GM21786 (cell line): ENCODE data around the gene MRPL44.

Source experiments
- ATAC-seq: cut with Tn5 transposase; IDR thresholded peaks from one replicate; pipeline ENCODE4 v1.9.1; 2021; ENCODE audit not compliant: unreplicated experiment

The MRPL44 gene

DNA sequence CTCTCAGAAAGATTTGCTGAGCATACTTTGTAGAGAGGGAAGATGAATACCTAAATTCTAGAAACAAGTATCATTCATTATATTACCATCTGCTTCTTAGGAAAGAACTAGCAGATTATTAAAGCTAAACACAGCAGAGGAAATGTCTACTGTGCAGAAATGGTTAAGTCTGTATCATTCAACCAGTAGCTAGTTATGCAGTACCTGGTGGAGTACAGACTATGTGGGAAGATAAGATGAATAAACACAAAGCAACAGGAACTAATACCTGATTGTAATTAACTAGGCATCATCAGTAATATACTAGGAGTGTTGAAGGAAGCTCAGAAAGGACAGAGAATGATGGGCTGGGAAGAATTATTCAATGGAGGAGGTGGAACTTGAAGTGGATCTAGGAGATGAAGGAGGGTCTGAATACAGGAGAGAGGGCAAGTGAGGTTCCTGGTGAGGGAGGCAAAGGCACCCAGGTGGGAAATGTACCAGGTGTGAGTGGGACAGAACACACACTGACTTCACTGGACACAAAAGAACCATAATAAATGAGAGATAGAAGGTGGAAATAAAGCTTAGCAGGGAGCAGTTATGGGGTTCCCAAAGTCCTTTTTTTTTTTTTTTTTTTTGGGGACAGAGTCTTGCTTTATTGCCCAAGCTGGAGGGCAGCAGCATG lies 21.7 kb upstream of the MRPL44 start:
- no peak for ATAC-seq

DNA sequence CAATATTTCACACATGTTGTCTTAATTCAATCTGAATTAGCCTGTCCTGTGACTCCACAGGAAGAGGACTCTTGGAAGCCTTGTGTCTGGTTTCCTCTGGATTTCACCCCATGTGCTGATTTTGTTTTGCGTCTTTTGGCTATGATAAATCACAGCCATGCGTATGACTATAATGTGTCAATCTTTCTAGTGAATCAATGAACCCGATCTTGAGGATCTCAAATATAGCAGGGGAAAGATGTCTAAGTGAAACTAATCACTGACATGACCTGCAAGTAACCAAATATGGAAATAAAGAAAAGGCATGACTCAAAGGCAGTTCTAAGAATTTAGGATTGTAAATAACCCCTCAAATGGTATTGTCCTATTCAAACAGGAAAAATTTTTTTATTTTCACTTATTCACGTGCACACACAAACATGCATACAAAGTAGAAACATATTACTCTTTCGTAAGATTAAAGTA lies 20.4 kb upstream of the MRPL44 start:
- peak; percentile 22 for ATAC-seq

DNA sequence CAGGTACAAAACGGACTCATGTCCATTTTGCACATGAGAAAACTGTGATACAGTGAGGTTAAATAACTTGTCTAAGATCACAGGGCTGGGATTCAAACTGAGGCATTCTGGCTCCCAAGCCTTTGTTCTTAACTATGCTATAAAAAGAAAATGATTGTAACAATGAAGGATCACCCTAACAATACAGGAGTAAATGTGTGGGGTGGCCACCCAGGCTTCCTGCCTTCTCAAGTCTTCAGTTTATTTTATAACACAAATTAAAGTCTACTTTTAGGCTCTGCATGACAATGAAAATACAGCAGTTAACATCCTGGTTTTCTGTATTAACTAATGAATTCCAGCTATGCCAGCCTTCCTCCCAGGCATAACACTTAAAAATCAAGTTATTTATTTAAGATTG lies 19.7 kb upstream of the MRPL44 start:
- ATAC-seq = no peak

DNA sequence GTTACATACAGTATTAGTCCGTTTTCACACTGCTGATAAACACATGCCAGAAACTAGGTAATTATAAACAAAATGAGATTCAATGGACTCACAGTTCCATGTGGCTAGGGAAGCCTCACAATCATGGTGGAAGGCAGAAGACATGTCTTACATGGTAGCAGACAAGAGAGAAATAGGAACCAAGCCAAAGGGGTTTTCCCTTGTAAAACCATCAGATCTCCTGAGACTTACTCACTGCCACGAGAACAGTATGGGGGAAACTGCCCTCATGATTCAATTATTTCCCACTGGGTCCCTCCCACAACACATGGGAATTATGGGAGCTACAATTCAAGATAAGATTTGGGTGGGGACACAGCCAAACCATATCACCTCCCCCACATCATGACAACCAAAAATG lies 17.8 kb upstream of the MRPL44 start:
- ATAC-seq = peak; percentile 34

DNA sequence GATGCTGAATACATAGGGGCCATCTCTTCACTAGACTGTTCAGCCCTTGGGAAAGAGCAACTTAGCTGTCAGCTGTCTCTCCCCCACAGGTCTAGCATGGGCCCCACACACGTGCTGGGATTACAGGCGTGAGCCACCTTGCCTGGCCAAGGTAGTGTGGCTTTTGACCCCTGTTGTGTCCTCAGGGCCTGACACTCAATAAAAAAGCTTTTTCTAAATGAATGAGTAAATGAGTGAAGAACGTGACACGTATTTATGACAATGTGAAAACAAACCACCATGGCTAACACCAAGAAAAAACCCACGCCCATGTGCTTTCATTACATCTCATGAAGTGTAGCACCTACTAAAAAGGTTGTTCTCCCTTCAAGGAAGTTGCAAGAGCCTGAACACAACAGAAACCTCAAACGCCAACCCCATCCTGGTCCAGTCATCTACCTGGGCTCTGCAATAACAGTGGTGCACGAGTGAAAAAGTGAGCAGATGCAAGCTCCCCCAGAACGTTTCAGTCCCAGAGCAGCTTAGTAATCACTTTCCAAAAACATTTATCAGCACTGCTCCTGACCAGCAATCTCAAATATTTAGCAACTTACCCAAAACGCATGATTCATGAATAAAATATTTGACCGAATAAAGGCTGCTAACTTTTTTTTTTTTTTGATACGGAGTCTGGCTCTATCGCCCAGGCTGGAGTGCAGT lies 15.5 kb upstream of the MRPL44 start:
- ATAC-seq = peak; percentile 52

DNA sequence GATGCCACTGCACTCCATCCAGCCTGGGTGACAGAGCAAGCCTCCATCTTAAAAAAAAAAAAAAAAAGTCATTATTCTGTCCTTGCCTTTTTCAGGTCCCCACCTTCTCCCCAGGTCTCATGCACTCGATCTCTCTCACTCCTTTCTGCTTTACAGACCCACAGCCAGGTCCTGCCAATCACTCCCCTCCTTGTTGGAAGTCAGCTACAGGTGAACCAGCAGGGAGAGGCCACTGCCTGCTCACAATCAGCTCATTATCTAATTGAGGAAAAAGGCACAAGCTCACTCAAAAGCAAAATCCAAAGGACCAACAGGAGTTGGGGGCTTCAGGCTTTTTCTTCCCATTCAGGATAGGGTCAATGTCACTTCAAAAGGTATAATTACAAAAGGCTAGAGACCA lies 14.1 kb upstream of the MRPL44 start:
- no peak for ATAC-seq

DNA sequence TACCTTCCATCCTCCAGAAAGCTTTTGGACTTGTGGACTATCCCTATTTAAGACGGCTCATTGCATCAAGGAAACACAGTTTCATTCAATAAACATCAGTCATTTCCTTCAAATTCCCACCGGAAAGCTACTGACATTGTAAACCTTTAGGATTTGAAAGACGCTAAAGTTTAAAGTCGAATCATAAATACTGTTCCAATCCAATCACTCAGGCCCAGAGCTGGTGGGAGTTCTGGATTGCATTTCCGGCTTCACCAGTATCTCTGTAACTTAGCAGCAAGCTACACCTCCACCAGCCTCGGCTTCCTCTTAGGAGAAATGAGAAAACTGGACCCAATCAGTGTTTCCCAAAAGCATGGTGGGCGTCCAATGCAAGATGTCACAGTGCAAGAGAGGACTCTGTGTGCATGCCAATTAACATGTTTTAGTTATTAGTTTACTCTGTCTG lies 13.7 kb upstream of the MRPL44 start:
- no peak for ATAC-seq

DNA sequence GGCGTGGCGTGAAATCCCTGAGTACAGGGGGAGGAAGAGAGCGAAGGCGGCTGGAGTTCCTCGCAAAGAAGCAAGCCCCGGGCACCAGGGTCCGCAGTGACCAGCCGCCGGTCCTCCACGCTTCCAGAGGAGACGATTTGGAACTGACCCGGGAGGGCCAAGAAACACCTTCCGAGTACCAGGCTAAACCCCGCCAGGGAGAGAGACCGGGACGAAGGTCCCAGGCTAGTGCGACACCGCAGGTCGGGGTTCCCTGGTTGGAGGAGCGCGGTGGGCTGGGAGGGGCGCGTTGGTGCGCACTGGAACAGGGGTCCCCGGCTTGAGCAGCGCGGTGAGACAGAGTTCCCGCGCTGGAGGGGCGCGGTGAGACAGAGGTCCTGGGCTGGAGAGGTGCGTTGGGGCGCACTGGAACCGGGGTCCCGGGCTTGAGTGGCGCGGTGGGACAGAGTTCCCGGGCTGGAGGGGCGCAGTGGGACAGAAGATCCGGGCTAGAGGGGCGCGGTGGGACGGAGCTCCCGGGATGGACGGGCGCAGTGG lies 13.0 kb upstream of the MRPL44 start:
- ATAC-seq = no peak

DNA sequence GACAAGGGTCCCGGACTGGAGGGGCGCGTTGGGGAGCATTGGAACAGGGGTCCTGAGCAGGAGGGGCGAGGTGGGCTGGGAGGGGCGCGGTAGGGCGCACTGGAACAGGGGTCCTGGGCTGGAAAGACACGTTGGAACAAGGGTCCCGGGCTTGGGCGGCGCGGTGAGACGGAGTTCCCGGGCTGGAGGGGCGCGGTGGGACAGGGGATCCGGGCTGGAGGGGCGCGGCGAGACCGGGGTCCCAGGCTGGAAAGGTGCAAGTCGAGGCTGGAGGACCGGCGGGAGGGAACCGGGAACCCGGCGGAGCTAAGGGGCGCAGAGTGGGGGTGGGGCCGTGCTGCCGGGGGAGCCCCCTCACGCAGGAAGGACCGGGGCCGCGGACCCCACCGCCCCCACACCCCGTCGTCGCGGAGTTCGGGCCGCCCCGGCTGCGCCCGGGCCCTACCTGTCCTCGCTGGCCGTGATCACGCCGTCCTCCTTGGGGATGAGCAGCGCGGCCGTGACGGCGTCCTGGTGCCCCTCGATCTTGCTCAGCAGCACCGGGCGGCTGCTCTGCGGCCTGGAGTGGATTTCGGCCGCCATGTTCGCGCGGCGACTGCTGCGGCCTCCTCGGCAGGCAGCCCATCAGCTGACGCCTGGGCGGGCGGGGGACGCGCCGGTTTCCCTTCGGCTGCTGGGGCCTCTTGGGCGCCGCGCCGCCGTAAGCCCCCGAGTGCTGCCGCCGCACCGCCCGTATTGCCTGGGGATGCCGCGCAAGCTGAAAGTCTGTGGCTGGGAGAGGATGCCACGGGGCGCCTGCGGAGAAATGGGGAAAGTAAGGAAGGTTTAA lies 12.3 kb upstream of the MRPL44 start, which contains the start of gene WDFY1:
Gene WDFY1 (minus strand): TSS at position 633 of the 829 bp plus-strand sequence. CDS start 51 bp downstream, at position 582.
- peak; percentile 67 for ATAC-seq

DNA sequence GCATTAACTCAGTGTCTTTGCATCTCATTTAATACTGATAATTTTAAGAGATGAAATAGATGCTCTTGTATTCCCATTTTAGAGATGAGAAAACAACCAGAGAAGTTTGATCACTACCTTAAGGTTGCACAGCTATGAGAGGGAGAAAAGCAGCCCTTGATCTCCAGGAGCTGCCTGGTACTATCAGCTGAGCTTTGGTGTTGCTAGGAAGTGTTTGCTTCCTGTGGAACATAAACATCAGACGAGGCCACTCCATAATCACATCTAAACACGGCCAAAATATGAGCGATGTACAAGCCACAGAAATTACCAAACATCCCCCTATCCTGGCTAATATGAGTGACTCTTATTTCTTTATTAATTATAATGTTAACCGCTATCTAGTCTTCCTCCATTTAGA lies 11.5 kb upstream of the MRPL44 start:
- no peak for ATAC-seq

DNA sequence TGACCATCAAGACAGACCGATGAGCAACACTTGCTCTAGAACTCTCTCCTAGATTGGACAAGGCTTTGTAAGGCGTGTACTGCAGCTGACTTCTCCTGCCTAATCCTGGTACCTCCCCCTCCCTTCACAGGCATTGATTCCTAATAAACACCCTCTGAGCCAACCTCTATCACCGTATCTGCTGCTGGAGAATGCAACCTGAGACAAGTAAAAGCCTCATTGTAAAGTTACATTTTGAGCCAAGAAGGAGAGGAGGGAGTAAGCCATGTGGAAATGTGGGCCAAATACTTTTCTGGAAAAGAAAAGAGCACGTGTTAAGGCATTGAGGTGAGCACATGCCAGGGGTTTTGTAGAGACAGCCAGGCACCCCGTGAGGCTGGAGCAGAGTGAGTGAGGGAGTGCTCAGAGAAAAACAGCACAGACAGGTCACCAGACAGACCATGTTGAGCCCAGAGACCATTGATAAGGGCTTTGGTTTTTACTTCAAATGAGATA lies 9.5 kb upstream of the MRPL44 start:
- ATAC-seq = no peak

DNA sequence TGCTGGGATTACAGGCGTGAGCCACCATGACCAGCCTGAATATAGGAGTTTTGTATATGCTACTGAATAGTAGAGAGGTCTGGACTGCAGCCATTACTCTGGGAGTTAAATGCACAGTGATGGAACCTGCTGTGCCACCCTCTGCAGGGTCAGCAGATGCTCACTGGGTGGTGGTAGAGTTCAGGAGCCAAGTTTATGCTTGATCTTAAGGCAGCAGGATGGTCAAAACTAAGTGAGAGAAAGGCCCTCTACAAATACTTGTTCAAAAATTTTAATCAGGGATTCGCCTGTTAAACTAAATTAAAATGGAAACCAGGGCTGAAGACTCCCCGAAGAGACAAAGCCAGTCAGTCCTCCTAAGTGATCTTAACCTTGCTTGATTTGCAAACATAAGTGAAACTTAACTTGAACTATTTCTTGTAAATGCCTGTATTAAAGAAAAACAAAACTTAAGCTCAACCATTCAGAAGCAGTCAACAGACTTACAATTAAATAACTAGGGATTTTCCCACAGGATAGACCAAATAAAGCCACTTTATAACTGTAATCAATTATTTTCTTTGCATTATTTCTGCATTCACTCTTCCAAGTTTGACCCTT lies 7.9 kb upstream of the MRPL44 start:
- ATAC-seq = no peak

DNA sequence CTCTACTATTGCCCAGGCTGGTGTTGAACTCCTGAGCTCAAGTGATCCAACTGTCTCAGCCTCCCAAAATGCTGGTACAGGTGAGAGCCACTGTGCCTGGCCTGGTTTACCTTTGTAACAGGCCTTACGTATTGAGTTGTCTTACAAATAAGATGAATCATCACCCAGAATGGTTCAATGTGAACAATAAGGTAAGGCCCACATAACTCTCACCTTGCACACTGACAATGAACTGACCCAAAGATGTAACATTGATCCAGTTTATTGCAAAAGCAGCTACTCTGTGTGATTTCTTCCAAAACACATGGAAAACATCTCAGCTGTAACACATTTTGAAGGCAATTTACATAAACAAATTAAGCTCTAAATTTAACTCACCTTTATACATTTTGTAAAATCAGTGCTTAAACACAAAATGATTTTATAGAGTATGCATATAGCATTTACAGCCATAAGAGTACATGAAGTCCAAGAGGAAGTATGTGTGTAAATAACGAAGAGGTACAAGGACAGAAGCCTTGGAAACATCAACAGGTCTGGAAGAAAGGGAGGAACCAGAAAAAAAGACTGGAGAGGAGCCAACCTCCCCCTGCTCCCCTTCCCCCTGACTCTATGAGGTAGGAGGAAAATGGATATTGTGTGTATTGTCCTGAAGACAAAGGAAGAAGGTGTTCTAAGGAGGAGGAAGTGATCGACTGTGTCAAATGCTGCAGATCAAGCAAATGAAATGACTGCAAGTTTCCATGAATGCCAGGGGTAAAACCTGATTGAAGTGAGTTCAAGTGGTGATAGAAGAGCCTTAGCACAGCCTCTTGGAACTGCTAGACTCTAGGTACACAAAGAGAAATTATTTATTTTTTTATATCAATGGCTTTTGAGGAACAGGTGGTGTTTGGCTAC lies 6.6 kb upstream of the MRPL44 start:
- ATAC-seq = no peak

DNA sequence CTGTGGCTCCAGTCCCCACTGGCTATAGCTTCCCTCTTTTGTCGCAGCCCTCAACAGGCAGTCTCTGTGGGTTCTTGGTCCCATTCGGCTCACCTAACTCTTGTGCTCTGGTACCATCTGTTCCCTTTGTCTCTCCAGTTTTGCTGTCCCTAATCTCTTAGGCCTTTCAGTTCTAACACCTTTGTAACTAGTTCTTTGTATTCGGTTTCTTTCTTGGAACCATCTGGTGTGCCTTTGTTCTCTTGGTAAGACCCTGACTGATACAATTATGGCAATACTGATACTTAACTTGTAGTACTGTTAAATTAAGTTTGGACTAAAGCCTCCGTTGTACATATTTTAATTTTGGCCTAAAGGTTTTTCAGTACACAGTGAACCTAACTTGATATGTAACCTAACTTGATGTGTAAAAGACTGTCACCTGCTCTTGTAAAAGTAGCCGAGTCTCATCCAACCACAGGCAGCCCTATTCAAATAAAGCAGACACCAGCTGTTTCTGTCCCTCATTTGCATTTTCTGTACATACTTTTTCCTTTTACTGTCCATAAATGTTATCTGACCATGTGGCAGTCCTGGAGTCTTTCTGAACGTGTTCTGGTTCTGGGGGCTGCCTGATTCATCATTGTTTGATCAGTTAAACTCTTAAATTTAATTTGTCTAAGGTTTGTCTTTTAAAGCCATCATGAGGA lies 4.8 kb upstream of the MRPL44 start:
- peak; percentile 45 for ATAC-seq

DNA sequence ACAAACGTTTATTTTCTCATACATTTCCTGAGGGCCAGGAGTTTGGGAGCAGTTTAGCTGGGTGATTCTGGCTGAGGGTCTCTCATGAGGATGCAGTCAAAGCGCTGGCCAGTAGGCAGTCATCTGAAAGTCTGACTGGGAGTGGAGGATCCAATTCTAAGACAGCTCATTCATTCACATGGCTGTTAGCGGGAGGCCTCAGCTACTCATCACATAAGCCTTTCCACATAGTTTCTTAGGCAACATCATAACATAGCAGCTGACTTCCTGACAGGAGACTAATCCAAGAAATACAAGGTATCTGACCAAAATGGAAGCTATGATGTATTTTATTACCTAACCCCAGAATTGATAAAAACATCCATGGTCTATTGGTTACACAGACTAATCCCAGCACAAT lies 2.9 kb upstream of the MRPL44 start:
- no peak for ATAC-seq

DNA sequence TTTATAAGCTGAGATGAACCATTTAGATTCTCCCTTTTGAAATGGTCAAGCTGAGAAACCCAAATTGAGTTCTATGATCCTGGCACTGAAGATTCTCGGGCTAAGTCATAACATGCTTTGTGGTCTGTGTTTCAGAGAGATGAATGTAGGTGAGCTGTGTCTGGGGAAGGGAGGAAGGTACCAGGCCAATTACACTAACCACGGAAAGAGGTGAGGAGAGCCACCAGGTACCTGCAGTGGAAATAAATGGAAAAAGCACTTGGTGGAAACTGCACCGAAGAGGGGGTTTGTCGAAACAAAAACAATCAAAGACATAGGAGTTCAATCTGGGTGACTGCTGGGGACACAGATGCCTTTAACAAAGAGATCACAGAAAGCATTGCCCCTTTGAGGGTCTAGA lies 963 bp upstream of the MRPL44 start:
- peak; percentile 33 for ATAC-seq

DNA sequence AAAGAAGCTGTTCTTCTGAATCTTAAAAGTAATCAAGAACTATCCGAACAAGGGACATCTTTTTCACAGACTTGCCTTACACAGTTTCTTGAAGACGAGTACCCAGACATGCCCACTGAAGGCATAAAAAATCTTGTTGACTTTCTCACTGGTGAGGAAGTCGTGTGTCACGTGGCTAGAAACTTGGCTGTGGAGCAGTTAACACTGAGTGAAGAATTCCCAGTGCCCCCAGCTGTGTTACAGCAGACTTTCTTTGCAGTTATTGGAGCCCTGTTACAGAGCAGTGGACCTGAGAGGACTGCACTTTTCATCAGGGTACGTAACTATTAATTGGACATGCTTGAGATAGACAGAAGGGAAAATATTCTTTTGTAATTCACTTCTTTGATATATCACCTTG lies 2.4 kb downstream of the MRPL44 start:
- no peak for ATAC-seq

DNA sequence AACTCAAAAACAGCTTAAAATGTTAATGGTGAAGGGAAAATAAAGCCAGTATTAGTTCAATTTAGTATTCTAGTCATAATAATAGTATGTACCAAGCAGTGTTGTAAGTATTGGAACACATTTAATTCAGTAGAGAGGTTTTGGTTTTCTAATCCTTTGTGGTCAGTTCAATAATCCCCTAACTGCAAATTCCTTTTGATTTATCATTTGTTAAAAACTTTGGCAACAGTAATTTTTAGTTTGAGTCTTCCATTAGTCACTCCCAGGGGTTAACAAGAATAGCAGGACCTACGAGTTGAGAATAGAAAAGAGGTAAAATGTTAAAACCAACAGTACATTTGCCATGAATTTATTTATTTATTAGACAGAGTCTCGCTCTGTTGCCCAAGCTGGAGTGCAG lies 10.7 kb downstream of the MRPL44 start:
- ATAC-seq = no peak

DNA sequence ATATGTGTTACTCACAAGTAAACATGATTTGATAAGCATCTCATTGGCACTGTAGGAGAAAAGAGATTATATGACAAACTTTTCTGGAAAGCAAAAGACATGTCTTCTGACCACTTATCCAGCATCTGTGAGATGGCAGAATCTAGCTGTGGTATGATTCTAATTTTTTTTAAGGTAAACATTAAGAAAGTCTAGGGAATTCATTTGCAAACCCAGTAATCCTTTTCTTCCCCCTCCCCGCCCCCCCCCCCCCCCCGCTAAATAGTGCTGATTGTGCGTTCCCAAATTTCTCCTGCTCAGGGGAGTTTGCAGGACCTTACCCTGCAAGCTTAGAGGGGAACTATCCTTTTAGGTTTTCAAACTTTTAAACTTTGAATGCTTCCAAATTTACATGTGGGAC lies 12.1 kb downstream of the MRPL44 start:
- ATAC-seq = no peak
